Prostate gland (tissue), 2 donors: ENCODE measurements around the gene NME1. TPM values are rescaled to one million over a fixed set of nuclear protein-coding genes. Genes with fewer than 3 reads are reported as not detected.

Source experiments
- DNase-seq: peaks from one replicate; pipeline ENCODE4 v3.0.0-alpha.2; 2019; ENCODE audit warnings: low spot score
- H3K27ac ChIP-seq, 2 donors: fragments of 200-600 bp; sonication (generic); 2 replicates each; pipeline ENCODE4 v1.5.1; 2017 to 2019
- H3K27me3 ChIP-seq: fragments of 200-600 bp; sonication (generic); replicated peaks from 2 replicates; pipeline ENCODE4 v1.5.1; 2019; ENCODE audit not compliant: insufficient read depth
- H3K36me3 ChIP-seq, 2 donors: fragments of 200-600 bp; sonication (generic); 1 replicate in 1 of 2; 2 replicates in 1 of 2; pipeline versions ENCODE4 v1.5.1 to v1.8.1; 2017 to 2019
- H3K4me1 ChIP-seq: fragments of 200-600 bp; sonication (generic); replicated peaks from 2 replicates; pipeline ENCODE4 v1.5.1; 2019
- H3K4me3 ChIP-seq, 2 donors: fragments of 200-600 bp; sonication (generic); 2 replicates each; pipeline ENCODE4 v1.5.1; 2017 to 2019
- H3K9me3 ChIP-seq: fragments of 200-600 bp; sonication (generic); 2 replicates; pipeline ENCODE4 v1.5.1; 2017
- POLR2A ChIP-seq: fragments of 450-650 bp; IDR thresholded peaks from one replicate; pipeline ENCODE4 v1.6.1; 2016; ENCODE audit warnings: antibody characterized with exemption, mild to moderate bottlenecking
- POLR2AphosphoS5 ChIP-seq: sonication (generic); formaldehyde crosslinking; IDR thresholded peaks from one replicate; pipeline ENCODE4 v1.6.1; 2017; ENCODE audit warnings: antibody characterized with exemption
- WGBS: methylation state at CpG from one replicate; pipeline ENCODE4 v1.1.5; 2018; 5-methylcytosine and 5-hydroxymethylcytosine counted together
- intact Hi-C: fragments of 100-400 bp; cut with DNase I; formaldehyde crosslinking; loops from one replicate; pipeline ENCODE4 v1.14.2; 2022
- total RNA-seq, 2 donors: library from RNA; depleted of rRNA; stranded (reverse); fragments of >200 nt; gene quantifications; one replicate each; pipeline ENCODE4 v1.1.0, GENCODE V29; 2016
- TF ChIP-seq, protein P1 (sequence below), 4 experiments: fragments of 200-600 bp in 2 of 4; fragments of 450-650 bp in 2 of 4; sonication (generic) in 2 of 4; IDR thresholded peaks; 1 replicate in 3 of 4; 2 replicates in 1 of 4; pipeline ENCODE4 v1.5.1; 2016 to 2019; ENCODE audit warnings: antibody characterized with exemption in 4 of 4, mild to moderate bottlenecking in 2 of 4, moderate library complexity in 2 of 4

Gene NME1
- total RNA-seq, 2 donors from 2014 or later = 32.3 to 75.1 TPM

DNA sequence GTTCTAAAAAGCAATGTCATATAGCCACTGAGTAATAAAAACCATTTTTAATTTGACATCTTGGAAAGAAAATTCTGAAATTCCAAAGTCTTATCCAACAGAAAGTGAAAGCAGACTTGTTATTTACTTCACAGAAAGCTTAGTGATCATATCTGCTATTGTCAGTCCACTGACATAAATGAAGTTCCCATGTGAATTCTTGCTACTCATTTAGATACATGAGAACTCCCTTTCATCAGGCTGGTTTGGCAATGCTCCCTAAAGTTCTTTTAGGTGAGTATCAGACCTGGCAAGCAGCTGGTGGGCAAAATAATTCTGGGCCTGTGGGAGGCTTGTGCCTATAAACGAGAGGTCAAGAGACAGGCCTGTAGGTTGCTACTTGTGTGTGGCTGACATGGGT lies 36.3 kb downstream of the NME1 start:
- H3K36me3 ChIP-seq = peaks cover 0 to 4% of the 10 kb centered on the region in 2 donors
- DNase-seq = no peak

DNA sequence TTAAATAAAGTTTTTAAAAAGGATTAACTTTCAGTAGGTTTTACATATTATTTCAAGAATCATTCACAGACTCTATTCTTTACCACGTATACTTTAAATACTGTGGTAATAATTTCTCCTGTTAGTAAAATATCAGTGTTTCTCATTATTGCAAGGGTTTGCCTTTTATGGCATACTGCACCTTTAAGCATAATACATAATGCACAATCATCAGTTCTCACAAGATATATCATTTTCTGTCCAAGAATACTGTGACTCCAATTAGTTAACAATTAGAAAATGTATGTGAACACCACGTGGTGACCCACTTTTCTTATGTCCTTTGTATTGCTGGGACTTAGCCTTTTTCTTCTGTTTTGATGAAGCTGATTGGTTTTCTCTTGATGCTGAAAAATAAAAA lies 38.5 kb downstream of the NME1 start:
- Histone ChIP-seq H3K36me3 (peaks cover 4 to 5% of the 10 kb centered on the region in 2 donors), H3K9me3 (no peaks in the 10 kb centered on the region), H3K4me1 (no peaks in the 10 kb centered on the region), H3K4me3 (no peak overlapping the region), H3K27me3 (no peaks in the 10 kb centered on the region), H3K27ac (no peak overlapping the region)
- no peak for DNase-seq
- intact Hi-C loops = no loop called here
- 85% methylated on average over 2 of the region's 2 CpGs for WGBS
- TF ChIP-seq POLR2AphosphoS5 = no peak
- TF ChIP-seq, protein P1, sequence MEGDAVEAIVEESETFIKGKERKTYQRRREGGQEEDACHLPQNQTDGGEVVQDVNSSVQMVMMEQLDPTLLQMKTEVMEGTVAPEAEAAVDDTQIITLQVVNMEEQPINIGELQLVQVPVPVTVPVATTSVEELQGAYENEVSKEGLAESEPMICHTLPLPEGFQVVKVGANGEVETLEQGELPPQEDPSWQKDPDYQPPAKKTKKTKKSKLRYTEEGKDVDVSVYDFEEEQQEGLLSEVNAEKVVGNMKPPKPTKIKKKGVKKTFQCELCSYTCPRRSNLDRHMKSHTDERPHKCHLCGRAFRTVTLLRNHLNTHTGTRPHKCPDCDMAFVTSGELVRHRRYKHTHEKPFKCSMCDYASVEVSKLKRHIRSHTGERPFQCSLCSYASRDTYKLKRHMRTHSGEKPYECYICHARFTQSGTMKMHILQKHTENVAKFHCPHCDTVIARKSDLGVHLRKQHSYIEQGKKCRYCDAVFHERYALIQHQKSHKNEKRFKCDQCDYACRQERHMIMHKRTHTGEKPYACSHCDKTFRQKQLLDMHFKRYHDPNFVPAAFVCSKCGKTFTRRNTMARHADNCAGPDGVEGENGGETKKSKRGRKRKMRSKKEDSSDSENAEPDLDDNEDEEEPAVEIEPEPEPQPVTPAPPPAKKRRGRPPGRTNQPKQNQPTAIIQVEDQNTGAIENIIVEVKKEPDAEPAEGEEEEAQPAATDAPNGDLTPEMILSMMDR (IDR thresholded peaks at IDR 0.05) = no peak
- TF ChIP-seq POLR2A = no peak

More for the DNA sequence above, 36.3 kb downstream of the NME1 start:
- Histone ChIP-seq H3K4me3 (no peak overlapping the region), H3K4me1 (no peaks in the 10 kb centered on the region), H3K27ac (no peak overlapping the region), H3K9me3 (no peaks in the 10 kb centered on the region), H3K27me3 (no peaks in the 10 kb centered on the region)
- 28% methylated on average over 1 of the region's 1 CpG for WGBS
- TF ChIP-seq, protein P1 (IDR thresholded peaks at IDR 0.05) = no peak
- no peak for TF ChIP-seq POLR2A
- TF ChIP-seq POLR2AphosphoS5 = no peak
- intact Hi-C loops = no loop called here

- Histone ChIP-seq H3K36me3 (peaks cover 3 to 9% of the 10 kb centered on the region in 2 donors), H3K27me3 (no peaks in the 10 kb centered on the region), H3K27ac (no peak overlapping the region), H3K4me3 (no peak overlapping the region), H3K9me3 (no peaks in the 10 kb centered on the region), H3K4me1 (no peaks in the 10 kb centered on the region)
- DNase-seq = no peak
- no peak for TF ChIP-seq POLR2A
- TF ChIP-seq POLR2AphosphoS5 = no peak
- TF ChIP-seq, protein P1 (IDR thresholded peaks at IDR 0.05) = no peak
- 96% methylated on average over 4 of the region's 4 CpGs for WGBS
- intact Hi-C loops = no loop called here
Observed at GRCh38 chr17:51197754-51198153, 44.4 kb downstream of the NME1 start.

- H3K27me3 ChIP-seq = no peaks in the 10 kb centered on the region
- intact Hi-C loops = no loop called here
- DNase-seq = no peak
- peaks cover 3 to 9% of the 10 kb centered on the region in 2 donors for H3K36me3 ChIP-seq
- H3K9me3 ChIP-seq = no peaks in the 10 kb centered on the region
- no peak overlapping the region for H3K27ac ChIP-seq
- no peaks in the 10 kb centered on the region for H3K4me1 ChIP-seq
- H3K4me3 ChIP-seq = no peak overlapping the region
- TF ChIP-seq, protein P1 (IDR thresholded peaks at IDR 0.05) = no peak
- TF ChIP-seq POLR2AphosphoS5 (no peak), POLR2A (no peak)
- WGBS = 97% methylated on average over 6 of the region's 6 CpGs
Observed at GRCh38 chr17:51200295-51200694, 46.9 kb downstream of the NME1 start.

- no peaks in the 10 kb centered on the region for H3K27me3 ChIP-seq
- TF ChIP-seq POLR2AphosphoS5 (no peak), POLR2A (no peak)
- TF ChIP-seq, protein P1 (IDR thresholded peaks at IDR 0.05) = no peak
- H3K4me3 ChIP-seq = no peak overlapping the region
- no peak overlapping the region for H3K27ac ChIP-seq
- H3K4me1 ChIP-seq = no peaks in the 10 kb centered on the region
- no peak for DNase-seq
- no peaks in the 10 kb centered on the region for H3K9me3 ChIP-seq
- peaks cover 3 to 6% of the 10 kb centered on the region in 2 donors for H3K36me3 ChIP-seq
- intact Hi-C loops = no loop called here
- WGBS = 85% methylated on average over 2 of the region's 2 CpGs
Observed at GRCh38 chr17:51200846-51201245, 47.5 kb downstream of the NME1 start.
